RPMI7951 (cell line): ENCODE results near the gene RPS15. TPM values are rescaled to one million over a fixed set of nuclear protein-coding genes. Genes with fewer than 3 reads are reported as not detected.

ENCODE experiments used
- DNase-seq: peaks from one replicate; pipeline ENCODE4 v3.0.0-alpha.2; 2012; ENCODE audit warnings: low read depth
- total RNA-seq: library from RNA; depleted of rRNA; stranded (reverse); fragments of >200 nt; shearing (Covaris generic); gene quantifications from 2 replicates; pipeline ENCODE4 v1.2.3, GENCODE V29; 2014

The RPS15 gene
- total RNA-seq, 1 experiment from 2014 or later: 1,276 TPM

GRCh38 chr19:1433119-1434039, 4.8 kb upstream of the RPS15 start:
- DNase-seq: no peak

GRCh38 chr19:1434040-1434366, 4.2 kb upstream of the RPS15 start:
- DNase-seq: no peak

GRCh38 chr19:1434577-1435060, 3.6 kb upstream of the RPS15 start:
- DNase-seq: no peak

- DNase-seq: no peak
These were observed 2.7 kb upstream of the RPS15 start for GRCh38 chr19:1435378-1435989.

GRCh38 chr19:1437609-1438008, 587 bp upstream of the RPS15 start:
- DNase-seq: no peak

GRCh38 chr19:1438933-1439354, 748 bp downstream of the RPS15 start:
- no peak for DNase-seq

GRCh38 chr19:1439525-1440417, 1.6 kb downstream of the RPS15 start:
- peak; percentile 28 for DNase-seq

- no peak for DNase-seq
These were observed 2.2 kb downstream of the RPS15 start for GRCh38 chr19:1440418-1440801.

- no peak for DNase-seq
These were observed 2.8 kb downstream of the RPS15 start for GRCh38 chr19:1441022-1441426.

GRCh38 chr19:1441677-1442438, 3.7 kb downstream of the RPS15 start:
- no peak for DNase-seq

- peak; percentile 46 for DNase-seq
These were observed 7.2 kb downstream of the RPS15 start for GRCh38 chr19:1445185-1445931.

- no peak for DNase-seq
These were observed 7.9 kb downstream of the RPS15 start for GRCh38 chr19:1445932-1446712.

- no peak for DNase-seq
These were observed 8.7 kb downstream of the RPS15 start for GRCh38 chr19:1446713-1447481.

GRCh38 chr19:1447504-1447903, 9.3 kb downstream of the RPS15 start:
- DNase-seq: no peak

- no peak for DNase-seq
These were observed 9.7 kb downstream of the RPS15 start for GRCh38 chr19:1447944-1448343.

- DNase-seq: no peak
These were observed 11.6 kb downstream of the RPS15 start, which contains the start of gene APC2 for GRCh38 chr19:1449467-1450442. TSS of gene APC2 (plus strand) at chr19:1450121. CDS start at chr19:1453002, 2,881 bp downstream.
